Kidney (tissue), 22 donors: ENCODE results near the gene IGSF22. TPM values are rescaled to one million over a fixed set of nuclear protein-coding genes. Genes with fewer than 3 reads are reported as not detected.
A peak's percentile ranks its signal among the peaks of the same experiment; 100 is the strongest.

ENCODE experiments used
- DNase-seq, 5 donors: peaks; one replicate each; pipeline ENCODE4 v3.0.0-alpha.2; 2013 to 2020
- FAIRE-seq: peaks from 2 replicates; lab custom pipeline; 2012; peaks lifted over from hg19 to GRCh38; lab: Jason Lieb, UNC
- H3K27ac ChIP-seq, 2 donors: one replicate each; pipeline ENCODE4 v1.7.0; 2013; ENCODE audit warnings: low read depth in 2 of 2, low read length in 2 of 2, inconsistent platforms in 1 of 2
- H3K27me3 ChIP-seq: one replicate; pipeline ENCODE4 v1.7.1; 2013; ENCODE audit warnings: low read length, inconsistent platforms; ENCODE audit not compliant: control insufficient read depth, insufficient read depth
- H3K36me3 ChIP-seq, 3 donors: one replicate each; pipeline versions ENCODE4 v1.7.0 to v1.7.1; 2013; ENCODE audit warnings: low read length in 3 of 3, control low read depth in 1 of 3, inconsistent platforms in 1 of 3; ENCODE audit not compliant: insufficient read depth in 3 of 3, control insufficient read depth in 2 of 3
- H3K4me1 ChIP-seq, 3 donors: one replicate each; pipeline versions ENCODE4 v1.7.0 to v1.7.1; 2013; ENCODE audit warnings: low read length in 3 of 3, inconsistent platforms in 1 of 3, low read depth in 1 of 3; ENCODE audit not compliant: control insufficient read depth in 2 of 3, insufficient read depth in 2 of 3
- H3K4me3 ChIP-seq, 3 donors: one replicate each; pipeline versions ENCODE4 v1.7.0 to v1.8.1; 2013; ENCODE audit warnings: low read length in 3 of 3, control low read depth in 1 of 3, inconsistent platforms in 1 of 3
- H3K9ac ChIP-seq, 3 donors: one replicate each; pipeline versions ENCODE4 v1.7.0 to v1.7.1; 2013; ENCODE audit warnings: low read length in 3 of 3, control low read depth in 1 of 3, inconsistent platforms in 1 of 3
- H3K9me3 ChIP-seq, 3 donors: one replicate each; pipeline versions ENCODE4 v1.7.0 to v1.7.1; 2013; ENCODE audit warnings: low read length in 3 of 3, control low read depth in 1 of 3, inconsistent platforms in 1 of 3; ENCODE audit not compliant: control insufficient read depth in 2 of 3, insufficient read depth in 1 of 3
- CTCF ChIP-seq: IDR thresholded peaks from 3 replicates; pipeline ENCODE4 v1.5.1; 2012; ENCODE audit warnings: mild to moderate bottlenecking, moderate library complexity, borderline replicate concordance; ENCODE audit not compliant: insufficient read depth; ENCODE audit errors: extremely low read depth
- intact Hi-C: fragments of 100-400 bp; cut with DNase I; formaldehyde crosslinking; loops from one replicate; pipeline ENCODE4 v1.11.1; 2022
- long read RNA-seq, 10 donors: library from polyadenylated mRNA in 1 of 10; unstranded in 1 of 10; transcript quantifications; one replicate each; pipeline ENCODE4 v2.0.0 and lab custom pipeline, GENCODE V29; 2021 to 2026
- polyA plus RNA-seq: library from polyadenylated mRNA; stranded (reverse); fragments of 350-450 nt; fragmentation: Illumina TruSeq; extraction: RNeasy Lipid Tissue Mini Kit (QIAGEN cat#74804); gene quantifications from one replicate; pipeline ENCODE4 v1.2.3, GENCODE V29; 2014; ENCODE audit warnings: low read depth, low replicate concordance; ENCODE audit not compliant: insufficient read depth
- total RNA-seq: library from RNA; stranded (reverse); fragmentation: NEBNext Ultra II Directional; extraction: Animal tissue kit (Norgen Biotek cat#: 25700); gene quantifications from one replicate; pipeline ENCODE4 v1.2.1, GENCODE V29; 2021
- donor health status: control.
- donor health status: control.
- donor health status: control.
- donor health status: control.
- donor health status: control.
- donor health status: DM: yes; HTN: yes; CAD: no.
- donor health status: Normal renal cell carcinoma (clear cell type).

The IGSF22 gene
- 2.5 TPM for total RNA-seq
- polyA plus RNA-seq: 2.8 TPM
- long read RNA-seq, donor 1: 0 reads
- long read RNA-seq, donor 2: 0 reads
- long read RNA-seq, donor 3: 0 reads
- long read RNA-seq, donor 4: 0 reads
- long read RNA-seq, donor 5: 0 reads
- long read RNA-seq, donor 6: 0 reads
- long read RNA-seq, donor 7, partial matches to known transcripts: 0 of 1 reads
- long read RNA-seq, donor 7, other reads (novel, unspliced or antisense): 1 of 1 reads
- long read RNA-seq, donor 8: 0 reads
- long read RNA-seq, donor 9: 0 reads
- long read RNA-seq, donor 10: 0 reads

DNA sequence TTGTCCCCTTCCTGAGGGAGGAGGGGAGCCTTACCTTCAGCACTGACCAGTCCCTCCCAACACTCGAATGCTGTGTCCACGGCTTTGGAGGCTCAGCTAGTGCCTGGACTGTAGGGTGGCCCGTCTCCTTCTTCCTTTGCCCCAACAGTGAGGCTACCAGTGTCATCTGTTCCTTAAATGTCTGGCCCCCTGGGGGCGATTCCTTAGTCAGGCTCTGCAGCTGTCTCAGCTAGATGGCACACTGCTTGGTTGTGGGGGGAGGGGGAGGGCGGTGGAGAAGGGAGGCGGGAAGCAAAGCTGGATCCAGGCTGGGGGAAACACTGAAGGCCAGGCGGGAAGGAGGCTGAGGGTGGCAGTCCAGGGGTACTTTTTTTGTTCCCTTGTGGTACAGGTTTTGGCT is at the start of gene IGSF22:
Gene IGSF22 (minus strand): TSS at position 149 of the 400 bp plus-strand sequence. CDS start 1,952 bp downstream, outside the sequence.
- no peak within 1 kb of the TSS for H3K4me3 ChIP-seq
- no peak within 1 kb of the TSS for H3K27ac ChIP-seq
- FAIRE-seq (no peak), DNase-seq (no peak)
- TF ChIP-seq CTCF: no peak
- H3K9me3 ChIP-seq: no peaks in the 10 kb centered on the region
- H3K27me3 ChIP-seq: no peaks in the 10 kb centered on the region
- intact Hi-C loops: no loop called here
- H3K36me3 ChIP-seq: no peaks in the 10 kb centered on the region
- peaks cover 0 to 9% (median 0%) of the 10 kb centered on the region in 3 donors for H3K4me1 ChIP-seq
- no peak within 1 kb of the TSS for H3K9ac ChIP-seq

GRCh38 chr11:18774801-18775200 is 48.8 kb upstream of the IGSF22 start:
- no peaks in the 10 kb centered on the region for H3K4me1 ChIP-seq
- no peak overlapping the region for H3K4me3 ChIP-seq
- H3K27ac ChIP-seq: no peak overlapping the region
- DNase-seq: peak in 1 of 5 donors; percentile 6
- H3K9ac ChIP-seq: no peak overlapping the region
- TF ChIP-seq CTCF: no peak
- H3K36me3 ChIP-seq: no peaks in the 10 kb centered on the region
- H3K27me3 ChIP-seq: no peaks in the 10 kb centered on the region
- intact Hi-C loops: no loop called here
- H3K9me3 ChIP-seq: no peaks in the 10 kb centered on the region
- no peak for FAIRE-seq

DNA sequence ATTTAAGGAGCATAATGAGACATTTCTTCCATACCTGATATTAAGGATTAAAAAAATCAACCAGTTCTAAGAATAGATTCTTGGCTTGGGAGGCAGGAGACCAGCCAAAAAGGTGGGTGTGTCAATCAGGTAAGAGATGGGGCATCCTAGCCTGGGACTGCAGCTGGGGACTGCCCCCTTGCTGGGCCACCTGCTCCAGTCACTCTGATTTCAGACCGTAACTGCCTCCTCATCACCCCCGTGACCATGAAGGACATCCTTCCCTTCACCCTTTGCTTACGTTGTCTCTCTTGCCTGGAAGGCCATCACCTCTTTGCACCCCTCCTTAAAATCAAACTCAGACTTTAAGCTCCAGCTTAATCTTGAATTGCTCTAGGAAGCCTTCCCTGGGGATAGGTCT is 47.7 kb upstream of the IGSF22 start:
- Histone ChIP-seq H3K36me3 (no peaks in the 10 kb centered on the region), H3K4me3 (no peak overlapping the region), H3K27me3 (no peaks in the 10 kb centered on the region), H3K9me3 (no peaks in the 10 kb centered on the region), H3K9ac (no peak overlapping the region), H3K27ac (no peak overlapping the region), H3K4me1 (no peaks in the 10 kb centered on the region)
- intact Hi-C loops: no loop called here
- DNase-seq (peak in 1 of 5 donors; percentile 15), FAIRE-seq (no peak)
- TF ChIP-seq CTCF: no peak
